Measurements from ENCODE around the gene PITPNC1. TPM values are rescaled to one million over a fixed set of nuclear protein-coding genes. Genes with fewer than 3 reads are reported as not detected.
"Not testable (repeated sequence)": the region's sequence is repeated elsewhere in the genome, so short reads cannot be mapped to it uniquely, and the experiment has no call there.

The PITPNC1 gene
- polyA plus RNA-seq, 3 donors: 17.7 to 21.5 (median 19.6) TPM

DNA sequence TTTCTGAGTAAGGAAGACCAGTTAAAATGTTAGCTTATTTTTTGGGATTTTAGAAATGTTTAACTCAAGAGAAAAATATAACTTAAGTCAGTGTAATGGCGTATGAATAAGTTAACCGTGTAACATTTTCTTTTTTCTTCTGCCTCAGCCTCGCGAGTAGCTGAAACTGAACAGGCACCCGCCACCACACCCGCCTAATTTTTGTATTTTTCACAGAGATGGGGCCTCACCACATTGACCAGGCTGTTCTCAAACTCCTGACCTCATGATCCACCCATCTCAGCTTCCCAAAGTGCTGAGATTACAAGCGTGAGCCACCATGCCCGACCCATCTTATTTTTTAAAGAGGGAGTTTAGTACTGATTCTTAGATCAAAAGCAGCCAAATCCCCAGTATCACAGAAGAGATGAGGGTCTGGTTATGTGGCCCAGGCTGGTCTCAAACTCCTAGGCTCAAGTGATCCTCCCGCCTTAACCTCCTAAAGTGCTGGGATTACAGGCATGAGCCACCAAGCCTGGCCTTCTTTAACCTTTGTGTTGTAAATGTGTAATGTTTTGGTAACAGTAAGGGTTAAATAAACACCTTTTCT is 16.8 kb downstream of the PITPNC1 start:
- no peak for DNase-seq

GRCh38 chr17:67399676-67400075 is 22.6 kb downstream of the PITPNC1 start:
- no peak for DNase-seq

GRCh38 chr17:67400193-67400592 is 23.1 kb downstream of the PITPNC1 start:
- DNase-seq: peak; percentile 42

DNA sequence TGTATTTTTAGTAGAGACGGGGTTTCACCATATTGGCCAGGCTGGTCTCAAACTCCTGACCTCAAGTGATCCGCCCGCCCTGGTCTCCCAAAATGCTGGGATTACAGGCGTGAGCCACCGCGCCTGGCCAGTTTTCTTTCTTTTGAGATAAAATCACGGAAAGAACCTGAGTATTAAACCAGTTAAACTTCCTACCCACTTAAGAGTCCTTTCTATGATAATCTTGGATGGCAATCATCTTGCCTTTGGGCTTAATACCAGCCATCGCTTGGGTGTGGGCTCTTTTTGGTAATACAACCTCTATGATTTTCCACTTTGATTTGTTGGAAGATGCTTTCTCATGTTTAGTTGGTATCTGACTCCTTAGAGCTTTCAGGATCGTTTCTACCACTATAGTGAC is 24.0 kb downstream of the PITPNC1 start:
- no peak for DNase-seq

DNA sequence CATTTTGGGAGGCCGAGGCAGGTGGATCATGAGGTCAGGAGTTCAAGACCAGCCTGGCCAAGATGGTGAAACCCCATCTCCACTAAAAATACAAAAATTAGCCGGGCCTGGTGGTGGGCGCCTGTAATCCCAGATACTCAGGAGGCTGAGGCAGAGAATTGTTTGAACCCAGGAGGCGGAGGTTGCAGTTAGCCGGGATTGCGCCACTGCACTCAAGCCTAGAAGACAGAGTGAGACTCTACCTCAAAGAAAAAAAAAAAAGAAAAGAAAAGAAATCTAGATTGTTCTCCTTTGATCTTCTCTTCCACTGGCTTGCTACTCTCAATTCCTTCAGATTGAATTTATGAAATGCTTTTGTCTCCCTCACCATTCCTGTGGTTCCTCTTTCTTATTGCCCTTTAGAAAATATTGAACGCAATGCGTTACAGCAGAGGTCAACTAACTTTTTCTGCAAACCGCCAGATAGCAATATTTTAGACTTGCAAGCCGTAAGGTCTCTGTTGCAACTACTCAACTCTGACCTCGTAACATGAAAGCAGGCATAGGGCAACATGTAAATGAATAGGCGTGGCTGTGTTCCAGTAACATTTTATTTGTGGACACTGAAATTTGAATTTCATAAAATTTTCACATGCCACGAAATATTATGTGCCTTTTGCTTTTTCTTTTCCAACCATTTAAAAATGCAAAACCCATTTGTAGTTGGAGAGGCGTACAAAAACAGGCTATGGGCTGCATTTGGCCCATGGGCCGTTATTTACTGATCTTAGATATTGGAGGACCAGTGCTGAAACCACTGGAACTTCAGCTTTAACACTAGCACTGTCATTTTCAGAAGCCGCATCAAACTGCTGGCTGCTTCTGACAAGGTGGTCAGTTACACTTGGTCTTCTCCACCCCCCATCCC is 24.8 kb downstream of the PITPNC1 start:
- no peak for DNase-seq

GRCh38 chr17:67403065-67403464 is 26.0 kb downstream of the PITPNC1 start:
- DNase-seq: no peak

DNA sequence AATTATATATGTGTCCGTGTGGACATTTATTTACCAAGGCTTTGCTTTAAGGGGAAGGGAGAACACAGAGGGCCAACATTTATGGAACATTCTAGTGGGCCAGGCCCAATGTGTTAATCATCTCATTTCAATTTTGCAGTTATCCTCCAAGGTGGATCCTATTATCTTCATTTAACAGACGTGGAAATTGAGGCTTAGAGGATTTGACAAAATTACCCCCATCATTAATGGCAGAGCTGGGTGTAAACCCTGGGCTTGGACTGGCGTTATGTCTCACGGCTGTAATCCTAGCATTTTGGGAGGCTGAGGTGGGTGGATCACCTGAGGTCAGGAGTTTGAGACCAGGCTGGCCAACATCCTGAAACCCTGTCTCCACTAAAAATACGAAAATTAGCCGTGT is 26.4 kb downstream of the PITPNC1 start:
- DNase-seq: no peak

- not testable (repeated sequence) for DNase-seq
Measured at GRCh38 chr17:67408455-67408830, 31.4 kb downstream of the PITPNC1 start.

DNA sequence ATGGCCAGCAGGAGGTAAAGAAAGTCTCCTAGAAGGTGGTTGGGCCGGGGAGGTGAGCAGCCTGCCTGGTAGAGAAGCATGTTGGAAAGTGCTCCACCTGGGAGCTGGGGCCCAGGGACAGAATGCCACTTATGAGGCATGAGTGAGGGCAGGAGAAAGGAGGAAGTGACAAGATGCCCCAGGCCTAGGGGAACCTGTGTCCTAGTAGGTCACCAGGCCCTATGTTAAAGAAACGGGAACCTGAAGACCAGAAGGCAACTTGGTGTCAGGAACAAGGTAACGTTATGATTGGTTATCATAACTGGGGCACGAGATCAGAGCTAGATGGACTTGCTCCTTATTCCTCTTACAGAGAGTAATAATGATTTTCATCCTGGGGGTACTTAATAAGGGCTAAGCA is 34.3 kb downstream of the PITPNC1 start:
- DNase-seq: no peak

GRCh38 chr17:67412032-67412431 is 35.0 kb downstream of the PITPNC1 start:
- no peak for DNase-seq

DNA sequence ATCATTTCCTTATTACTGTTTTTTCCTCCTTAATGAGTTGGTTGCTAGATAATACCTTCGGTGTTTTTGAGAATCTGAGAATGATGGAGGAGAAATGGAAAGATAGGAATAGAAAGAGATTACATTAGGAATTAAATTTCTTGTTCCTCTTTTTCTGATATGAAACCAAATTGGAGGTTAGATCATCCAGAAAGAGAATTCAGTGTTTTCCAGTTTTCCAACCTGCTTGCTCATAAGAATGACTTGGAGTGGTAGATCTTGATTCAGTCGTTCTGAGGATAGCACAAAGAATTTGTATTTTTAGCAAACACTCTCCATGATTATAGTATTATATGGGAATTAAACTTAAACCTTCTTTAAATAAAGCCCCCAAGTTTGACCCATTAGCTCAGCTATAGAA is 35.9 kb downstream of the PITPNC1 start:
- no peak for DNase-seq

GRCh38 chr17:67413388-67413787 is 36.3 kb downstream of the PITPNC1 start:
- DNase-seq: no peak

DNA sequence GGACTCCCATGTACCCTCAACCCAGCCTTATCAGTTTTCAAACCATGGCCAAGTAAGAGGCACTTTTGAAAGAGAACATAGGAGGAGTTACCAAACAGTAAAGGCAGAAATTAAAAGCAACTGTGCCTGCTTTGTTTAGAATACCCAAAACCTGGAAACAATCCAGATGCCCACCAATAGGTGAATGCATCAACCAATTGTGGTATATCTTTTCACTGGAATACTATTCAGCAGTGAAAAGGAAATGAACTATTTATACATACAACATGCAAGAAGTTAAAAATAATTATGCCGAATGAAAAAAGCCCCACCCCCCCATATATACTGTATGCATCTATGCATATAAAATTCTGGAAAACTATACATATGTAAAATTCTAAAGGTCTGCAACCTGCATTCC is 37.0 kb downstream of the PITPNC1 start:
- DNase-seq: no peak

GRCh38 chr17:67414559-67414958 is 37.5 kb downstream of the PITPNC1 start:
- DNase-seq: no peak

DNA sequence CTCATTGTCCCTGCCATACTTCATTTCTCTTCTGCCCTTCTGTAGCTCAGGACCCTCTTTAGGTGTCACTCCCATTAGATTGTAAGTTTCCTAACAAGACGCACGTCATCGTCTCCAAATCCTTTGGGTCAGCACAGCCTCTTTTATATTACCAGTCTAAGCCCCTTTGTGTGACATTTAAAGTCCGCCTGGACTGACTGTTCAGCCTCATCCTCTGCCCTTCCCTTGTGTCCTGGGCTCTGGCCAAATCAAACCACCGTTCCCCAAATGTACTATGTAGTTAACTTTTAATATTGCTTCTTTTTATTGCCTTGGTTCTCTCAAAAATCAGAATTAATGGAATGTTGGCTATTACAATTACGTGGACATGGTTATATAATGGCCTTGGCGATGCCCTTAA is 38.2 kb downstream of the PITPNC1 start:
- no peak for DNase-seq

DNA sequence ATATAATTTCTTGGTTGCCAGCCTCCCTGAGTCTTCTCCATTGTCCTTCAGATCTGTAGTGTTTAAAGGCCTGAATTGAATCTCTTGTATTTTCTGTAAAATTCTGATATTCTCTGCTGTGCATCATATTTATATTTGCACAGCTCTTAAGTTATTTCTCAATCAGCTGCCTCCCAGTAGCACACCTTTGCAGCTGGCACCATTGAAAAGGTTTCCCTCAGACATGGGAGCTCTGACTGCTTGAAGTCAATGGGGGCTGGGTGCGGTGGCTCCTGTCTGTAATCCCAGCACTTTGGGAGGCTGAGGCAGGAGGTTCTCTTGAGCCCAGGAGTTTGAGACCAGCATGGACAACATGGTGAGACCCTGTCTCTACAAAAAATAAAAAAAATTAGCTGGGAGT is 40.4 kb downstream of the PITPNC1 start:
- no peak for DNase-seq

GRCh38 chr17:67420994-67421393 is 43.9 kb downstream of the PITPNC1 start:
- no peak for DNase-seq

GRCh38 chr17:67421869-67422273 is 44.8 kb downstream of the PITPNC1 start:
- no peak for DNase-seq

DNA sequence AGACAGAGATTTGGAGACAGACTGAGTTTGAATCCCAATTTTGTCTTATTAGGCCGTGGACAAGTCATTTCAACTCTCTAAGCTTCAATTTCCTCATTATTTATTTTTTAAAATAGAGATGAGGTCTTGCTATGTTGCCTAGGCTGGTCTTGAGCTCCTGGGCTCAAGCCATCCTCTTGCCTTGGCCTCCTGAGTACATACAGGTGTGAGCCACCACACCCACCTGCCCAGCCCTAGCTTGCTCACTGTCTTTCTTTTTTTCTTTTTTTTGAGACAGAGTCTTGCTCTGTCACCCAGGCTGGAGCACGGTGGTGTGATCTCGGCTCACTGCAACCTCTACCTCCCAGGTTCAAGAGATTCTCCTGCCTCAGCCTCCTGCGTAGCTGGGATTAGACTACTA is 45.2 kb downstream of the PITPNC1 start:
- not testable (repeated sequence) for DNase-seq

DNA sequence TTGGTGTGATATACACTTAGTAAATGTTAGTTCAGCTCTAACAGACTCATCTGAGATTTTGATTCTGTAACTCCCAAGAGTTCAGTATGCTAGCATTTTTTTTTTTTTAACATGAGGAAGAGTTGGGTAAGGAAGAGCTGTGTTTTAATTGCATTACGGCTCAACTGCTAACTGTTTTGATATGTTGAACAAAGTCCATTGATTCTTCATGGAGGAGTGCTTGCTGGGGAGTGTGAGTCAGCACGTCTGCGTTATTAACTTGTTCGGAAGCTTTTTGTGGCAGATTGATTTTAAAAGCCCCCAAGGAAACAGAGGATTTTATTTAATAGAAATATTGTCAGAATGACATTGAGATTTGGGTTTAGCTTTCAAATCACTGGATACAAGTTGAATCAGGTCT is 45.8 kb downstream of the PITPNC1 start:
- no peak for DNase-seq

DNA sequence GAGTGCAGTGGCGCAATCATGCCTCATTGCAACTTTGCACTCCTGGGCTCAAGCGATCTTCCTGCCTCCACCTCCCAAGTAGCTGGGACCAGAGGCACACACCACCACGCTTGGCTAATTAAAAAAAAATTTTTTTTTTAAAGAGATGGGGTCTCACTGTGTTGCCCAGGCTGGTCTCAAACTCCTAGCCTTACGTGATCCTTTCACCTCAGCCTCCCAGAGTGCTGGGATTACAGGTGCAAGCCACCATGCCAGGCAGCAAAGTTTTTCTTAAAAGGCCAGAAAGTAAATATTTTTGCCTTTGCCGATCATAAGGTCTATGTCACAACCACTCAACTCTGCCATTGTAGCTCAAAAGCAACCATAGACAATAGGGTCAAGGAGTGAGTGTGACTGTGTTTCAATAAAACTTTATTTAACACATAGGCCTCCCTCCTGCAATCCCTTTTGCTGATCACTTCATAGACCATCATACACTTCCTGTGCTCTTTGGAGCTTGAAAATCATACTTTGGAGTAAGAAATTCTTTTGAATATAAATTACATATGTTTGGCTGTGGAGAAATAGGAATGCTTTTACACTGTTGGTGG is 48.6 kb downstream of the PITPNC1 start:
- DNase-seq: no peak

DNA sequence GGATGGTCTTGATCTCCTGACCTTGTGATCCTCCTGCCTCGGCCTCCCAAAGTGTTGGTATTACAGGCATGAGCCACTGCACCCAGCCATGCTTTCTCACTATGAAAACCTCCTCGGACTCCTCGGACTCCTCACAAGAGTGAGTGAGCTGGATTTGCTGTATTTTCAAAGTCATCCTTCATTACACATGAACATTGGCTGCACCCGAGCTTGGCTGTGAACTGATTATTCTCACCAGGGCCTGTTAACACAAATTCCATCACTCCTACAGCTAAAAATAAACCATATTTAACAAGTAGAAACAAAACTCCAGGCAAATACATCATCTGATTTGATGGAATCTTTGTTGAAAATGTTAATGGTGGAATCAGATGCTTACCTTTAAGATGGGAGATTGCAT is 50.3 kb downstream of the PITPNC1 start:
- DNase-seq: no peak

DNA sequence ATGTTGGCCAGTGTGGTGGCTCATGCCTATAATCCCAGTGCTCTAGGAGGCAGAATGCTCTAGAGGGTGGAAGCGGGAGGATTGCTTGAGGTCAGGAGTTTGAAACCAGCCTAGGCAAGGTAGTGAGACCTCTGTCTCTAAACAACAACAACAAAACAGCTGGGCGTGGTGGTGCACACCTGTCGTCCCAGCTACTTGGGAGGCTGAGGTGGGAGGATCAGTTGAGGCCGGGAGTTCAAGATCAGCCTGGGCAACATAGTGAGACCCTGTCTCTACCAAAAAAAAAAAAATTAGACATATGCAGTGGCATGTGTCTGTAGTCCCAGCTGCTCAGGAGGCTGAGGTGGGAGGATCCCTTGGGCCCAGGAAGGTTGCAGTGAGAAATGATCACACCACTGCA is 53.4 kb downstream of the PITPNC1 start:
- not testable (repeated sequence) for DNase-seq

Measured in renal pelvis (tissue), 4 donors.